Mammary epithelial cell (primary cell): ENCODE measurements around the gene ZNF362.
"Not testable (repeated sequence)": the region's sequence is repeated elsewhere in the genome, so short reads cannot be mapped to it uniquely, and the experiment has no call there.

ENCODE experiments used
- CTCF ChIP-seq, 2 donors: IDR thresholded peaks in 1 of 2; conservative IDR thresholded peaks in 1 of 2; 2 replicates each; pipeline ENCODE4 v1.5.1; 2011 to 2012; ENCODE audit warnings: inconsistent platforms in 2 of 2, low read length in 2 of 2, mild to moderate bottlenecking in 2 of 2, control low read depth in 1 of 2, low read depth in 1 of 2; ENCODE audit not compliant: insufficient read depth in 1 of 2; ENCODE audit errors: extremely low read depth in 1 of 2
- EZH2 ChIP-seq: IDR thresholded peaks from 2 replicates; pipeline ENCODE4 v1.6.1; 2012; ENCODE audit warnings: low read length, inconsistent platforms, borderline replicate concordance

- not testable (repeated sequence) for TF ChIP-seq CTCF (conservative IDR thresholded peaks at IDR 0.05 in 1 of 2, IDR thresholded peaks at IDR 0.05 in 1 of 2; ENCODE audit: extremely low read depth in 1 of 2, insufficient read depth in 1 of 2, low read depth in 1 of 2, low read length in 2 of 2); EZH2
Observed at GRCh38 chr1:33238194-33238724, 18.0 kb upstream of the ZNF362 start.
